Kidney capillary endothelial cell (primary cell): ENCODE results near the gene SERPINI2.

Experiments used
- DNase-seq: peaks from one replicate; pipeline ENCODE4 v3.0.0-alpha.2; 2018; ENCODE audit warnings: low spot score

Gene SERPINI2, protein sequence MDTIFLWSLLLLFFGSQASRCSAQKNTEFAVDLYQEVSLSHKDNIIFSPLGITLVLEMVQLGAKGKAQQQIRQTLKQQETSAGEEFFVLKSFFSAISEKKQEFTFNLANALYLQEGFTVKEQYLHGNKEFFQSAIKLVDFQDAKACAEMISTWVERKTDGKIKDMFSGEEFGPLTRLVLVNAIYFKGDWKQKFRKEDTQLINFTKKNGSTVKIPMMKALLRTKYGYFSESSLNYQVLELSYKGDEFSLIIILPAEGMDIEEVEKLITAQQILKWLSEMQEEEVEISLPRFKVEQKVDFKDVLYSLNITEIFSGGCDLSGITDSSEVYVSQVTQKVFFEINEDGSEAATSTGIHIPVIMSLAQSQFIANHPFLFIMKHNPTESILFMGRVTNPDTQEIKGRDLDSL

DNA sequence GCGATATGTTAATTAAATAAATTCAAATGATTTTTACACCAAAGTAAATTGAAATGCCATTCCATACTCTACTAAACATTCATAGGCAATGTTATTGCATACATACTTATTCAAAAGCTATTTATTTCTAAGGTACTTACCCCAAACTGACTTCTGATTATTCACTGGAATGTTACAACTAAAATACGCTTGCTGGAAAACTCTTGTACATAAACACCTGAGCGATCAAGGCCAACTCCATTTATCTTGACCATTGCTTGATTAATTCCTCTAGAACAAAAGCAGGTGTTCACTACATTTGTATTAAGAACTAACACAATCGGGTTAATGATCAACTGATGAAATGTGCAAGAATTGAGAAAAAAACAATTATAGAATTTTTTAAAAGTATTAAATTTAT, at the start of gene SERPINI2:
Gene SERPINI2 (minus strand): TSS at position 180 of the 400 bp plus-strand sequence. CDS start 2,208 bp downstream, outside the sequence.
- no peak for DNase-seq

DNA sequence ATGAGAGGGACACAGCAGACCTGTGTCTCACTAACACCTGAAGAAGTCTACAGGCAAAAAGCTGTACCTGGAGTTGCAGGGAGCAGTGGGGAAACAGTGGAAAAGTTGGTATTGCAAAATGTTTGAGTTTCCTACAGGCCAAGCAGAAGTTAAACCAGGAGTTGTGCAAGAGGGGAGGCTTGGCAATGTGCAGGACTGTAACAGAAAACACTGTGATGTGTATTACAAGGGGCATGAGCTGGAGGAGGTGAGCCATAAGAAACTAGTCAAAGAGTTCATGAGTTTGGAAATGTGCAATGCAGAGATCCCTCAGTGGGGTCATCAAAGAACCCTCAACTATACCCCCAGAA, 47.1 kb upstream of the SERPINI2 start:
- DNase-seq: no peak

DNA sequence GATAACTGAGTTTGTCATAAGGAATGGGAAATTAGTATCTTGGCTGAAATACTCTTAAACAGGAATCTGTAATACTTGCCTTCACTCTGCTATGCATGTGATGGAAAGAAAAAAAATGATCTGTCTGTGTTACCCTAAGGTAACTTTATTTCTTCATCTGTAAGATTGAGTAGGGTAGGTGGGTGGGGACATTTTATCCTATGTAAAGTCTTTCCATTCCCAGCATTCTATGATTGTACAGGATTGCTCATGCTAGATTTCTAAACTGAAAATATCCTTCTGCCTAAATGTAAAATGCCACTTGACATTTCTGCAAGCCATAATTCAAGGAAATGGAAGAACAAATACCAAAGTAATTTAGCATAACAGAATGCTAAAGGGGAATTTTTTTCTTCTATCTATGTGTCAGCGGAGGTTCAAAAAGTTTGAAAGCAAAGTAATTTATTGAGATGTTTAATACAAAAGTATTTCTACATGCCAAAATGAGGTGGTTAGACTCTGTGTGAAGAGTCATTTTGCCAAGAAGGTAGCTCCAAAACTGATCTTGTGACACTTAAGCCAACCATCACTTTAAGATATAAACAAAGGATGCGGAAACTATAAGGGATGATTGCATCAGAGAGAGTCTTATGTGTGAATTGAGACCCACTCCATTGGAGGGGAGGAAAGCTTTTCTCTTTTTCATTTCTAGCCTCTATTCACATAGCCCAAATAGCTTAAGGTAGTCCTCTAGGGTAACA, 46.6 kb upstream of the SERPINI2 start:
- DNase-seq: no peak

DNA sequence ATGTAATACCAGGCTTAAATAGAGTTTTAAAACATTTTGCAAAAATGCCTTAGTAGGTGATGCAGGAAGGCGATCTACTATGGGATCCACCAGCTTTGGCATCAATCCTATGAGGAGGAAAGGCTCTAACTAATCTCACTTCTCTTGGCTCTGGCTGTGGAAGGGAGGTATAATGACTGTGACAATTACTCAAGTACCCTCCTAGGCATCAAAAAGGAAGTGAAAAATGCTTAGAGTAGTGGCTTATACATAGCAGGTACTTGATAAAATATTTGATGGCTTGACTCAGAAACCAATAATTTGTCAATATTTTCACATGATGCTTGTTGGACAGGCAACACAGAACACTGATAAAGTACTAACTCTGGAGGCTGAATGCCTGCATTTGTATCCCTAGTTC, 34.1 kb upstream of the SERPINI2 start:
- DNase-seq: no peak

DNA sequence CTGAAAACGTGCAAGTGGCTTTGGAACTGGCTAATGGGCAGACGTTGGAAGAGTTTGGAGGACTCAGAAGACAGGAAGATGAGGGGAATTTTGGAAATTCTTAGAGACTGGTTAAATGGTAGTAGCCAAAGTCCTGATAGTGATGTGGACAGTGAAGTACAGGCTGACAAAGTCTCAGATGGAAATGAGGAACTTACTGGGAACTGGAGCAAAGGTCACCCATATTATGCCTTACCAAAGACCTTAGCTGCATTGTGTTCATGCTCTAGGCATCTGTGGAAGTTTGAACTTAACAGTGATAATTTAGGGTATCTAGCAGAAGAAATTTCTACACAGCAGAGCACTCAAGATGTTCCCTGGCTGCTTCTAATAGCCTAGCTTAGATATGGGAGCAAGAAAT, 28.6 kb upstream of the SERPINI2 start:
- no peak for DNase-seq

DNA sequence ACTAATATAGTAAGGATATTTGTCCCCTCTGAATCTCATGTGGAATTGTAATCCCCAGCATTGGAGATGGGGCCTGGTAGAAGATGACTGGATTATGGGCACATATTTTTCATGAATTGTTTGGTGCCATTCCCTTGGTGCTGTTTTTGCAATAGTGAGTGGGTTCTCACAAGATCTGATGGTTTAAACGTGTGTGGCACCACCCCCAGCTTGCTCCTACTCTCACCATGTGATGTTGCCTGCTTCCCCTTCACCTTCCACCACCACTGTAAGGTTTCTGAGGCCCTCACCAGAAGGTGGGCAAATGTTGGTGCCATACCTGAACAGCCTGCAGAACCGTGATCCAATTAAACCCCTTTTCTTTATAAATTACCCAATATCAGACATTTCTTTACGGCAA, 28.1 kb upstream of the SERPINI2 start:
- no peak for DNase-seq

DNA sequence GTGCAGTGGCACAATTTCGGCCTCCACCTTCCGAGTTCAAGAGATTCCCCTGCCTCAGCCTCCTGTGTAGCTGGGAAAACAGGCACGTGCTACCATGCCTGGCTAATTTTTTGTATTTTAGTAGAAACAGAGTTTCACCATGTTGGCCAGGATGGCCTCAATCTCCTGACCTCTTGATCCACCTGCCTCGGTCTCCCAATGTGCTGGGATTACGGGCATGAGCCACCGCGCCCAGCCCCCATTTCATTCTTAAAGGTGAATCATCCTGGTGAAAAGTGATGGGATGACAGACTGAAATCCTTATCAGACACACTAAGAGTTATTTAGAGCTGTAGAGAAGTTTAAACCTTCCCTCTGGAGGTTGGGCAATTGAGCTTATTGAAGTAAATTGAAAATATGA, 24.1 kb upstream of the SERPINI2 start:
- DNase-seq: no peak

DNA sequence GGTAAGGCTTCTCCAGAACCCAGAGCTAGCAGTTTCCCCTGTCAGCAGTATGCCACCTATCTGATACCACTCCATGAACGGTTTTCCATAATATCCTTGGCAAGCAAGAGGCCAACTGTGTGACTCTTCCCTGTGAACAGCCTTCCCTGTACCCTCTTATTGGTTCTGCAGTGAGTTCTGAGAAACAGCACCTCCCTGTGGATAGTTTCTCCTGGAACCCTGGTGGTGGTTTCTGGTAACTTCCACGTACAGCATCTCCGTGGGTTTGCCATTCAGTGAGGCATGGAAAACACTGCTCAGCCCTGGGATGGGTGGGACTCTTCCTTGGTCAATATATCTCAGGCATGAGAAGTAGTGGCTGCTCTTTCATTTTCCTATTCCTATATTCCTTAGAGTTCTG, 19.4 kb upstream of the SERPINI2 start:
- no peak for DNase-seq

DNA sequence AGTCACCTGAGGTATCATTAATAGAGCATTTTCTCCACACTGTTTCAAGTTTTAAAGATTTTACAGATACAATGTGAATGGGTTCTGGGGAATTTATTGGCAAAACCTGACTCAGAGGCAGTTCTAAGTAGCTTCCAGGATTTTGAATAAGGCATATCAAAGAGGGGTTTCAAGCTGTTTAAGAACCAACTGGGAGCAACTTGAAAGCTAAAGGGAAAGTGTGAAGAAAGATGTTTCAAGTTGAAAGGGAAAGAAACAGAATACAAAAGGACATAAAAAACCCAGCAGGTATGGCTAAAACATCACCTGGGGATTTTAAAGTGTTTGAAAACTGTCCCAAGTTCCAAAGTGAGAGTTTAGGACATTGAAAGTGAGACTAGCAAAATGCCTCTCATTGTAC, 17.8 kb upstream of the SERPINI2 start:
- no peak for DNase-seq

DNA sequence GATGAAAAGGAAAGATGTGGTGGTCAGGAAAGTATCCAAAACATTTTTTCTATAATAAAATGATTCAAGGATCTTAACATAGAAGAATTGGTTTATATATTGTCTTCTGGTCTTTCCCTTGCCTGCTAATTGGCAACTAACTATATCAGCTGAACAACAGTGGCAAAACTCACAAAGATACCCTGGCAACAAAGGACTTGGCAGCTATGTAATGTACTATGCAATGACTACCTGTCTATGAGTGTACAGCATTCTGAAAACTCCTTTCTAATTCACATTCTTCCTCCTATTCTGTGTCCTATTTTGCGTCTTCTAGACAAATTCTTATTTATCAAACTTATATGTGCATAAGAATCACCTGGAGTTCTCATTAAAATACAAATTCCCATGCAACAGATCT, 15.7 kb upstream of the SERPINI2 start:
- no peak for DNase-seq

DNA sequence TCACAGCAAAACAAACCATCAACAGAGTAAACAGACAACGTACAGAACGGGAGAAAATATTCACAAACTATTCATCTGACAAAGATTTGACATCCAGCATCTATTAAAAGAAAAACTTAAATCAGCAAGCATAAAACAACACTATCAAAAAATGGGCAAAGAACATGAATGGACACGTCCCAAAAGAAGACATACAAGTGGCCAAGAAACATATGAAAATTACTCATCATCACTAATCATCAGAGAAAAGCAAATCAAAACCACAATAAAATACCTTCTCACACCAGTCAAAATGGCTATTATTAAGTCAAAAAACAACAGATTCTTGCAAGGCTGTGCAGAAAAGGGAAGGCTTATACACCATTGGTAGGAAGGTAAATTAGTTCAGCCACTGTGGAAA, 13.7 kb upstream of the SERPINI2 start:
- no peak for DNase-seq

DNA sequence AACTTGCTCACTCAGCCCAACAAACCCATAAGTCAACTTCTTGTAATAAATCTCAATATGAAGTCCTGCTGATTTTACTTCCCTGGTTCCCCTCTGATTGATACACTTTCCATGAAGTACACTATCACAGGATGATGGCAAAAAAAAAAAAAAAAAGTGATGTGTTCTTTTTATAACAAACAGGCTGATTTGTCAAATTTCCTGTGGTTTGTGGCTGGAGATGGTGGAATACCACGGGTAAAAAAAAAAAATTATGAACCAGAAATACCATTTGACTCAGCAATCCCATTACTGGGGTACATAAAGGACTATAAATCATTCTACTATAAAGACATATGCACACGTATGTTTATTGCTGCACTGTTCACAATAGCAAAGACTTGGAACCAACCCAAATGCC, 10.7 kb upstream of the SERPINI2 start:
- no peak for DNase-seq

DNA sequence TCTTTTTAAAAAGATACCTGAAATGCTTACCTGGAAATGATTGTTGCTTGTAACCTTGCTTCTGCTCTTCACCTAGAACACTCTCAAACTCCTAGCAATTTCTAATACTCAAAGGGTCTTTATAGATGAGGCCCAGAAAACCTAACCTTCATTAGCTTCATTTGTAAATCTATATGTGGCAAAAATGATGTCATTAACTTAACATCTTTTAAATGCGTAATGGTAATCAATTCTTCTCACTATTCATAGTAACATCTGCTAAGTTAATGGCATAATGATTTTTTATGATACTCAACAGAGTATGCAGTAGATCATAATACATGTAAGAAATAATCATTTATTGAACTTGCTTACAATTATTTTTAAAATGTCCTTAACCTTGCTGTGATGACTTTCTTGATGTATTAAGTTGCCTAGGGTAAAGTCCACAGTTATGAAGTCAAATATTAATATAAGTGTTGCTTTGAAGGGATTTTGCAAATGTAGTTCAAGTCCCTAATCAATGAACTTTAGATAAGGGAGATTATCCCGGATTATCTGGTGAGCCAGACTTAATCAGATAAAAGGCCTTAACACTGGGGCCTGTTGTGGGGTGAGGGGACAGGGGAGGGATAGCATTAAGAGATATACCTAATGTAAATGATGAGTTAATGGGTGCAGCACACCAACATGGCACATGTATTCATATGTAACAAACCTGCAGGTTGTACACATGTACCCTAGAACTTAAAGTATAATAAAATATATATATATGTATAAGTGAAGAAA, 10.1 kb upstream of the SERPINI2 start:
- no peak for DNase-seq

DNA sequence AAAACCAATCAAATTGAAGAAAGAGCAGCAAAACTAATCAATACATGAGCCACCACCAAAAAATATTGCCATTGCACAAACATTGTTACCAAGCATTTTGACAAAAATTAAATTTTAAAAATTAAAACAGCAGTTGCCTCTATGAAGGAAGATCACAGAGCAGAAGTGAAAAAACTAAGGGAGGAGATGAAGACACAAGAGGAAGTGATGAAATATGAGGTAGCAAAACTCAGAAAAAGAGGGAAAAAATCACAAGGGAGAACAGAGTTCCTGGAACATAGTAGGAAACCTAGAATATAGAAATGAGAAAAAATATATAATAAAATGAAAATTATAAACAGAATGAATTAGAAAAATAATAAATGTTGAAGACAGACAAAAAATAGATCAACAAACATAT, 7.3 kb upstream of the SERPINI2 start:
- no peak for DNase-seq

DNA sequence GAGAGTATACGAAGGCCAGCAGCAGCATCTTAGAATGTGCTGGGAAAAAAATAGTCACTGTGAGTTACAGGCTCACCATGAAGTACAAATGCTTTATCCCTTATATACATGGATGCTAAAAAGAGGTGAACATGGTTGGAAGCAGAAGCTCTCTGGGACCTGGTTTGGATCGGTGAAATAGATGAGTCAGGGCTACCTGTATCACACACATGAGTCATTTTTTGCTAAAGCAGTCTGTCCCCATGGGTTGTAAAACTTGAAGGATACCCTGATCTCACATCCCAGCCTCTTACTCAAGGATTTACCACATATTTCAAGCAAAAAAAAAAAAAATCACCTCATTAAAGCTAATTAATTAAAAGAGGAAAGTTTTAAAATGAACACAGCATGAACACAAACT, 6.9 kb upstream of the SERPINI2 start:
- DNase-seq: no peak

DNA sequence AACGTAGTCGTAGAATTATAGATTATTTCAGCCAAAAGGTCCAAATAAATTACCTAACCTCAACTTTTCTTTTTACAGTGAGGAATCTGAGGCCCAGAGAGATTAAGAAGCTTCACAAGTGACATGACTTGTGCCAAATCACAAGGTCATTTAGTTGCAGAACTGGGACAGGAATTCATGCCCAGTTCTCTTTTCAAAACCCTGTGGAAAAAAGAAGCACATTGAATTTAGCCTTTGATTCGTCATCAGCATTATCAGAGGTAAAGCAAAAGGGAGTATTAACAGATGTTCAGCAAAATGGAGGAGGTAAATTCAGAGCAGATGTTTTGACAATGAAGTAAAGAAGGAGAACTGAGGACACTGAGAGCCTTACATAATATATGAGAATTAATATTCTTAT, 4.5 kb downstream of the SERPINI2 start:
- DNase-seq: no peak

DNA sequence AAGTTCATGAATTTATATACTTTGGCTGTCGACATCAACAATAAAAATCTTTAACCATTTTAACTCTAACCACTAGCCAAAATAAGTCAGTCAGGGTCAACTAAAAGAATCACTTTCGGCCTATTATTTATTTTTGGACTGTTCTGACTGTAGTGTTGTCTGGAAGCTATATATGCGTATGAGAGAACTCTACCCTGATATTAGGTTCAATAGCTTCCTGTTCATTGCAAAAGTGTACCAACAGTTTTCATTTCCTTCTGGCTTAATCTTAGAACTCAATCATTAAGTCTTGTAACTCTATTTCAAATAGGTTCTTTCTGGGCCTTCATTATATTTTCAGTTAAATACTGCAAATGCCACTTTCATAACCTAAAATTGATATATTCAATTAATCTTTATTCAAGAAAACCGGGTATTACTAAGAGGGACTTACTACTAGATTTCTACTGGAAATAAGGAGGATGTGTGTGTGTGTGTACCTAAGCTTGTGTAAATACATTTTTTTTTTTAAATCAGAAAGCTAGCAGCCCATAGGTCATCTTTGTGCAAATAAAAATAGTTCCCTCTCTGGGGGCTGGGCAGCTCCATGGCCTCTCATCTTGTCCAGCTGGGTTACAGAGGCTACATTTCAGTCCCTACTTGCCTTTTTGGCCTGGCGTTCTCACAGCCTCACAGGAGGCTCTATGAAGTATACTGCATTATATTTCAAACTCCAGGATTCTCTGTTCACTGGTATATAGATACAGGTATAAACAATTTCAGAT, 5.8 kb downstream of the SERPINI2 start:
- no peak for DNase-seq

DNA sequence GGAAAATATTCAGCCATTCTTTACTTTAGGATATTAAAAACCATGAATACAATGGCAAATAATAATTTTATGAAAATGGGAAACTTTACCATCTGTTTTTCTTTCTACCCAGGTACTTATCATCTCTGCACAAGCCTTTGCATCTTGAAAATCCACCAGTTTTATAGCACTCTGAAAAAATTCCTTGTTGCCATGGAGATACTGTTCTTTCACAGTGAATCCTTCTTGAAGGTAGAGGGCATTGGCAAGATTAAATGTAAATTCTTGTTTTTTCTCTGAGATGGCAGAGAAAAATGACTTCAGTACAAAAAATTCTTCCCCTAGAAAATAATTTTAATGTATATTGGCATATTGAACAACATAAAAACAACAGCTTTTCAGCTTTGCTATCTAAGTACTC, 6.9 kb downstream of the SERPINI2 start:
- no peak for DNase-seq

DNA sequence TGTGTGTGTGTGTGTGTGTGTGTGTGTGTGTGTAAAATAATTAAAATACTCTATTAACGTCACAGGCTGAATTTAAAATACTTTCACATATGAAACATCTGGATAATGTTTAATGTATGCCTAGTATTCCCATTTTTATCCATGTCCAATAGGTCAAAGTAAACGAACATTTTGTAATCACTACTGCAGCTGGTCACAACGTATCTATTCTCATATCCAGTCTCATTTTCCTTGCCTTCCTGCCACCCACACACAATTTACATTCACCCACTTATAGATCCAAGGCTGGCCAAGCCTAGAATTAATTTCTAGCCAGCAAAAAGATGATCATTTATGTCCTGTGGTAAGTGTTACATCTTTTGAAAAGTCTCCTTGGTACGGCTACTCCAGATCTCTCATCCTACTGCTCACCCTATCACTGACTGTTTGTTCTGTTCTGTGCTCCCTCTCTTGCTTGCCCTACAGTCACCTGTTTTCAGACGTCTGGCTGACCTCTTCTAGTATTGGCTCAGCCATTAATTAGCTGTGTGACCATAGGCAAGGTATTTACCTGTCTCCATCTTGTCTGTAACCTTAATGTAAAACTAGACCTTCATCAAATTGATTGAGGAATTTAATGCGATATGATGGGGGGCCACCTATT, 17.6 kb downstream of the SERPINI2 start:
- DNase-seq: no peak

DNA sequence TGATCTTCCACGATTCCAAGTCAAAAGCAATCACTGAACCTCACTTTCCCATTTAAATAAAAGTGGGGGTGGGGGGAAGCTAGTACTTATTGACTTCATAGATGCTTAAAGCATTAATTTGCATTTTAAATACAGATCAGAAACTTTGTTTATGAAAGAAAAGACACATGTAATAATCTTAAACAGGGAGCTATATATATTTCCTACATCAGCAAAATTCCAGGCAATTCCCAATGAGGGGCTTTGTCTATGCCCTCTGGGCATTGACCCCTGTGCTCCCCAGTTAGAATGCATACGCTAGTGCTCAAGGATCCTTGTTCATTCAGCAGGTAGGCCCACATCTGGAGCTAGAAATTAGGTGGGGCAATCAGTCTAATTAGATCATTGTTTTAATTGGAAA, 20.0 kb downstream of the SERPINI2 start:
- DNase-seq: no peak

DNA sequence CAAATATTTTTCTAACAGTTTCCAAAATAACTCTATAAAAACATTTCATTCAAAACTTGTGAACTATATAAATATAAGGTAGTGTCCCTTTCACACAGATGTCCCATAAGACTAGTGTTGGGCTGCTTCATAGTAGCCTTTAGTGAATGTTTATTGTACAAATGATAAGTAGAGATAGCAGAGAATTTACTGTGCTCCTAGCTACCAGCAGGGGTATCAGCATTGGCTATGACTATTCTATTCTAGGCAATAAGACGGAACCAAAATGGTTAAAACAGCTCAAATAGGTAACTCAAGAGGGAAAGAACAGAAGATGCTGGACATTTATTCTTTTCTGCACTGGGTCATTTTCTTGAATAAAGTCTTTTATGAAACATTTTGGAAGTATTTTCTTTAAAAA, 22.6 kb downstream of the SERPINI2 start:
- no peak for DNase-seq

DNA sequence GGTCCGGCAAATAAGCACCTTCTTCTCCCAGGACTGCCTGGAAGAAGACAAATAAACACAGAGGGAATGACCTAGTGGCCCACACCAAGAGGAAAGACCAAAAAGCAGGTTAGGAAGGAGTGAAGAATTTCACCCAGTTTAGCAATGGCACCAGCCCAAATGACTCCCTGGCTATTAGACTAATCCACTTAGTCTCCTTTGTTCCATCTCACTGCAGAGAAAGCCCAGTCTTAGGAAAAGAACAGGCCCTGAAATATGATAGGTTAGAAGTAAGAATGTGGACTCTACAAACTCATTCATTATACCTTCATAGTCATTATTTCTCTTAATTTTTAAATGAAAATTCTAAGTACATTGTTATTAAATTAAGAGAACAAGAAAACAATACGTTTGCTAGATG, 23.2 kb downstream of the SERPINI2 start:
- DNase-seq: no peak
